ENCODE results near the gene BCL2L13. TPM values are rescaled to one million over a fixed set of nuclear protein-coding genes. Genes with fewer than 3 reads are reported as not detected.

BCL2L13 gene
- polyA plus RNA-seq, 1 experiment: 64.1 TPM

DNA sequence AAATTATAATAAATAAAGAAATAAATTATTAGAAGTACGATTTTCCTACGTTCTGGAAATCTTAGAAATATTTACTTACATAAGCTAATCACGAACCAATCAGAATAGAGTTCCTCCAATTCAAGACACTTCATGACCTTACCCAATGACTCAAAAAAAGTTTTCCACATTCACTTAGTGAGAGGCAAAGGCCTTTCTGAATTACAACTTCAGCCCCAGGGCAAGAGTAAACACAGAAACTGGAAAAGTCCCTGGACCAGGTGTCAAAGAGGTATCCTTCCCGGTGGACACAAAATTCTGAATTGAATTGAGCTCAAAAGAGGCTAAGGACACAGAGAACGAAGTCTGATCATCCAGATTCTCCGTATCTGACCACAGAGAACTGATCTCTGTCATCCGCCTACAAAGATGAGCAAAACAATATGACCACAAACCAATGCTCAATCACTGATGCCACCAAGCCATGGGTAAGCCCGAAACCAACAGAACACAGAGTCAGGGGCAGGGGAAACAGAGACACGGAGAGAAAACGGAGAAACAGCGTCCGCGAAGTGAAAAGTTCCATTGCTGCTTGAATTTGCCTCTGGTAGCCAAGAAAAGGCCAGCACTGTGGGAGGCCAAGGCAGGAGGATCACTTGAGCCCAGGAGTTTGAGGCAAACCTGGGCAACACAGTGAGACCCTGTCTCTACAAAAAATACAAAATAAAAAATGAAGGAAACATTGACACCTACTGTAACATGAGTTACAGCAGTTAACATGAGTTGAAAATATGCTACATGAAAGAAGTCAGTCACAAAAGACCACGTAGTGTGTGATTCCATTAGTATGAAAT lies 128.9 kb downstream of the BCL2L13 start:
- ChIA-PET CTCF (interaction anchor here (0.9 to 1.8 kb wide), 2 partner anchors 24 to 209 kb away, joined by 3 to 6 read pairs; no protein-coding TSS in a partner anchor), POLR2A (no interaction called here)
- Histone ChIP-seq H3K4me3 (ENCODE audit: low read depth, low read length) (no peak overlapping the region), H3K27me3 (ENCODE audit: control insufficient read depth, insufficient read depth, low read length) (no peaks in the 10 kb centered on the region), H3K27ac (ENCODE audit: low read depth, low read length) (no peak overlapping the region), H3K9me3 (ENCODE audit: control insufficient read depth, insufficient read depth, low read length) (no peaks in the 10 kb centered on the region)
- TF ChIP-seq, protein P1, sequence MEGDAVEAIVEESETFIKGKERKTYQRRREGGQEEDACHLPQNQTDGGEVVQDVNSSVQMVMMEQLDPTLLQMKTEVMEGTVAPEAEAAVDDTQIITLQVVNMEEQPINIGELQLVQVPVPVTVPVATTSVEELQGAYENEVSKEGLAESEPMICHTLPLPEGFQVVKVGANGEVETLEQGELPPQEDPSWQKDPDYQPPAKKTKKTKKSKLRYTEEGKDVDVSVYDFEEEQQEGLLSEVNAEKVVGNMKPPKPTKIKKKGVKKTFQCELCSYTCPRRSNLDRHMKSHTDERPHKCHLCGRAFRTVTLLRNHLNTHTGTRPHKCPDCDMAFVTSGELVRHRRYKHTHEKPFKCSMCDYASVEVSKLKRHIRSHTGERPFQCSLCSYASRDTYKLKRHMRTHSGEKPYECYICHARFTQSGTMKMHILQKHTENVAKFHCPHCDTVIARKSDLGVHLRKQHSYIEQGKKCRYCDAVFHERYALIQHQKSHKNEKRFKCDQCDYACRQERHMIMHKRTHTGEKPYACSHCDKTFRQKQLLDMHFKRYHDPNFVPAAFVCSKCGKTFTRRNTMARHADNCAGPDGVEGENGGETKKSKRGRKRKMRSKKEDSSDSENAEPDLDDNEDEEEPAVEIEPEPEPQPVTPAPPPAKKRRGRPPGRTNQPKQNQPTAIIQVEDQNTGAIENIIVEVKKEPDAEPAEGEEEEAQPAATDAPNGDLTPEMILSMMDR (IDR thresholded peaks at IDR 0.05; ENCODE audit: low read depth, low read length): no peak
- DNase-seq (ENCODE audit: low read depth, low spot score): no peak

DNA sequence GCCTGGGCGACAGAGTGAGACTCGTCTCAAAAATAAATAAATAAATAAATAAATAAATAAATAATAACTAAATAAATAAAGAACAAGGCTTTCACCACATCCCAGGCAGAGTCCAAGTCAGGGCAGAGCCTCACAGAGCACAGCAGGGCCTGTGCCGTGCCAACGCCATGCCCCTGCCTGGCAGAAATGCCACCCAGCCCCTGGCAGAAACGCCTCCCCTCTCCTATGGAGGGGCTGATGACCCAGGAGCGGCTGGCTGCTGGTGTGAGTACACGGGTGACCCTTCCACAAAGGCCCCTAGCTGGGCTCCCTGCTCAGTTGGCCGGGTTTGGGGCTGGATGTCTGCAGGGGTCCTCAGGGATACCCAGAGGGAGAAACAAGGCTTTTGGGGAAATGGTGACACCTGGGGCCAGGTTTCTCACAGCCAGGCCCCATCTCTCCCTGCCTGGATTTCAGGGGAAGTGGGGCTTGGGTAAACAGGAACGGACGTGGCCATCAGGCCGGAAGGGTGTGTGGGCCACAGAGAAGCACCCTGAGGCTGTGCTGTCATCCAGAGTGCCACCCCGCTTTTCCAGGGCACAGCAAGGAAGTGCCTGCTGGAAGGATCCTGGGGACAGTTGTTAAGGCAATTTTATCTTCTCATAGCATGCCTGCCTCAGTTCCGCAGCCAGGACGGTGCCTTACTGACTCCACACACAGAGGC lies 130.6 kb downstream of the BCL2L13 start:
- no peak for DNase-seq (ENCODE audit: low read depth, low spot score)
- Histone ChIP-seq H3K27me3 (ENCODE audit: control insufficient read depth, insufficient read depth, low read length) (no peaks in the 10 kb centered on the region), H3K27ac (ENCODE audit: low read depth, low read length) (no peak overlapping the region), H3K4me3 (ENCODE audit: low read depth, low read length) (no peak overlapping the region), H3K9me3 (ENCODE audit: control insufficient read depth, insufficient read depth, low read length) (no peaks in the 10 kb centered on the region)
- ChIA-PET CTCF (no interaction called here), POLR2A (no interaction called here)
- TF ChIP-seq, protein P1 (IDR thresholded peaks at IDR 0.05; ENCODE audit: low read depth, low read length): no peak

DNA sequence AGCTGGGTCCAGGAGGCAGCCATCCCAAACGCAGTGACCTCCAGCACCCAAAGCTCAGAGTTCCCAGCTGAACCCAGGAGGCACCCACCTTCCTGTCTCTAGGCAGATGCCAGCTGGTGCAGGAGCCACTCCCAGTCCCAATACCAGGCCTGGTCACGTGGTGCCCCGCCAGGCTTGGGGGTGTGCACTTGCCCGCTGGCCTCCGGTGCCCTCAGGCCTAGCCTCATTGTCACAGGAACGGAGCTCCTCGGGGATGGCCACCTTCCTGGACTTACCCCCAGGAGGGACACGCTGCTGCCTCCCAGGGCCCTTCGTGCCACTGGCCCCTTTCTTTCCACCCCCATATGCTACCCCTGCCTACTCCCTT lies 131.1 kb downstream of the BCL2L13 start:
- DNase-seq (ENCODE audit: low read depth, low spot score): no peak
- POLR2A ChIA-PET: no interaction called here
- no peak overlapping the region for H3K4me3 ChIP-seq (ENCODE audit: low read depth, low read length)
- CTCF ChIA-PET: no interaction called here
- H3K9me3 ChIP-seq (ENCODE audit: control insufficient read depth, insufficient read depth, low read length): no peaks in the 10 kb centered on the region
- H3K27ac ChIP-seq (ENCODE audit: low read depth, low read length): no peak overlapping the region
- no peaks in the 10 kb centered on the region for H3K27me3 ChIP-seq (ENCODE audit: control insufficient read depth, insufficient read depth, low read length)
- TF ChIP-seq, protein P1 (IDR thresholded peaks at IDR 0.05; ENCODE audit: low read depth, low read length): no peak

DNA sequence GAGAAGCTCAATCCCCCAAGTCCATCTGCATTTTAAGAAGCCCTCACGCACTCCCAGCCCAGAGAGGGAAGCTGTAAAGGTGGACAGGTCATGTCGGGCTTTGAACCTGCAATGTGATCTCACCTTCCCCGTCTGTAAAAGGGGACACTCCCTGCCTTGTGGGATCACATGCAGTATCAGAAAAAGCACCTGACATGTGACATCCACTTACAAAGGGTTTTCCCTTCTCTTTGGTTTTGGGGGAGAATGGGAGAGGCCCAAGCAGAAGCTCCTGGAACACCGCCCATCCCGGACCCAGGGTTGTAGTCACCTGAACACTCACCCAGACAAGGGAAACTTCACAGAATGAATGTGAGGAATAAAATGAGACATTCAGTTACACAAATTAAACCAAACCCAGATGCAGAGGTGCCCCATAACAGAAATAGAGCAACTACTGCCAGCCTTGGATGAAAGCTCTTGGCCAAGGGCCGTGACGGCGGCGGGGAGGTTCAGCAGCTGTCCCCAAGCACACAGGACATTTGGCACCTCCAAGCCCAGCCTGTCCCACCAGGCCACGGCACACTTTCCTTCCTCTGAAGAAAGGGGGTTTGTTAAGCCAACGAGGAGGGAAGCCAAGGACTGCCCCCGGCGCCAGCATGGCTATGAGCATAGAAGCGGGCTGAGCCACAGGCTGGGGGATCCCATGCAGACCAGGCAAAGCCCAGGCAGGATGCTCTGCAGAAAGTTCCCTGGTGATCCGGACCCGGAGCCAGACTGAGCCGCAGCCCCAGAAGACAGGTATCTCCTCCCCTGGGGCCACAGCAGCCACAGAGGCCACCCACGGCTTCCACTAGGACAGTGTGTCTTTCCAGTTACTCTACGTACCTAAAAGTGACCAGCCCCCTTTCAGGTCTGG lies 131.9 kb downstream of the BCL2L13 start:
- no peak for DNase-seq (ENCODE audit: low read depth, low spot score)
- ChIA-PET POLR2A (no interaction called here), CTCF (no interaction called here)
- H3K27me3 ChIP-seq (ENCODE audit: control insufficient read depth, insufficient read depth, low read length): no peaks in the 10 kb centered on the region
- TF ChIP-seq, protein P1 (IDR thresholded peaks at IDR 0.05; ENCODE audit: low read depth, low read length): no peak
- no peak overlapping the region for H3K4me3 ChIP-seq (ENCODE audit: low read depth, low read length)
- no peaks in the 10 kb centered on the region for H3K9me3 ChIP-seq (ENCODE audit: control insufficient read depth, insufficient read depth, low read length)
- H3K27ac ChIP-seq (ENCODE audit: low read depth, low read length): no peak overlapping the region

Data from AG04450 (cell line).